Neural cell (in vitro differentiated cells): ENCODE data around the gene TEKT2. TPM values are rescaled to one million over a fixed set of nuclear protein-coding genes. Genes with fewer than 3 reads are reported as not detected.

Experiments
- H2AFZ ChIP-seq: fragments of 200-600, 300-800 bp; sonication (generic), shearing (Covaris generic); 2 replicates; pipeline ENCODE4 v1.6.0; 2014; ENCODE audit warnings: low read depth, mild to moderate bottlenecking, antibody characterized with exemption, low read length, moderate library complexity
- H3F3A ChIP-seq: fragments of 200-600 bp; shearing (Covaris generic); 2 replicates; pipeline ENCODE4 v1.6.1; 2016; ENCODE audit warnings: mild to moderate bottlenecking, moderate library complexity, mixed read lengths, antibody characterized with exemption, low read length; ENCODE audit not compliant: insufficient read depth, poor library complexity, severe bottlenecking
- H3K27ac ChIP-seq: fragments of 200-600, 300-800 bp; sonication (generic), shearing (Covaris generic); 2 replicates; pipeline ENCODE4 v1.5.1; 2014; ENCODE audit warnings: mild to moderate bottlenecking, low read length, moderate library complexity
- H3K27me3 ChIP-seq: fragments of 300-800, 200-600 bp; sonication (generic), shearing (Covaris generic); 2 replicates; pipeline ENCODE4 v1.6.0; 2014; ENCODE audit warnings: mild to moderate bottlenecking, low read depth, low read length, moderate library complexity; ENCODE audit not compliant: insufficient read depth
- H3K36me3 ChIP-seq: fragments of 300-800, 200-600 bp; sonication (generic), shearing (Covaris generic); 2 replicates; pipeline ENCODE4 v1.5.1; 2014; ENCODE audit warnings: mild to moderate bottlenecking, antibody characterized with exemption, low read length, moderate library complexity; ENCODE audit not compliant: insufficient read depth
- H3K4me2 ChIP-seq: fragments of 300-800, 200-600 bp; sonication (generic), shearing (Covaris generic); 2 replicates; pipeline ENCODE4 v1.6.0; 2014; ENCODE audit warnings: mild to moderate bottlenecking, low read length
- H3K4me3 ChIP-seq: fragments of 300-800, 200-600 bp; sonication (generic), shearing (Covaris generic); 2 replicates; pipeline ENCODE4 v1.5.1; 2014; ENCODE audit warnings: mild to moderate bottlenecking, low read length, moderate library complexity
- H3K79me2 ChIP-seq: fragments of 200-600 bp; shearing (Covaris generic); replicated peaks from 2 replicates; pipeline ENCODE4 v1.6.0; 2014; ENCODE audit warnings: mild to moderate bottlenecking, low read length, moderate library complexity; ENCODE audit not compliant: insufficient read depth
- H3K9ac ChIP-seq: fragments of 300-800, 200-600 bp; sonication (generic), shearing (Covaris generic); 2 replicates; pipeline ENCODE4 v1.6.1; 2016; ENCODE audit warnings: mild to moderate bottlenecking, low read length, mixed read lengths
- H3K9me2 ChIP-seq: fragments of 200-600 bp; shearing (Covaris generic); 2 replicates; pipeline ENCODE4 v1.6.1; 2016; ENCODE audit warnings: mild to moderate bottlenecking, low read length, mixed read lengths; ENCODE audit not compliant: insufficient read depth
- H3K9me3 ChIP-seq: fragments of 200-600, 300-800 bp; sonication (generic), shearing (Covaris generic); 2 replicates; pipeline ENCODE4 v1.6.1; 2016; ENCODE audit warnings: mild to moderate bottlenecking, mixed run types, low read length, moderate library complexity, mixed read lengths
- H4K20me1 ChIP-seq: fragments of 200-600 bp; shearing (Covaris generic); 2 replicates; pipeline ENCODE4 v1.6.1; 2016; ENCODE audit warnings: mild to moderate bottlenecking, mixed run types; ENCODE audit not compliant: insufficient read depth
- CTCF ChIP-seq: fragments of 450-650 bp; IDR thresholded peaks from 2 replicates; pipeline ENCODE4 v1.5.1; 2014; ENCODE audit warnings: antibody characterized with exemption, mild to moderate bottlenecking, moderate library complexity; ENCODE audit not compliant: poor library complexity, severe bottlenecking
- EP300 ChIP-seq: fragments of 450-650 bp; conservative IDR thresholded peaks from 2 replicates; pipeline ENCODE4 v1.6.1; 2014; ENCODE audit warnings: antibody characterized with exemption, mild to moderate bottlenecking, moderate library complexity; ENCODE audit not compliant: poor library complexity, severe bottlenecking
- EZH2 ChIP-seq: fragments of 200-600, 300-800 bp; shearing (Covaris generic), sonication (generic); IDR thresholded peaks from 2 replicates; pipeline ENCODE4 v1.6.1; 2014; ENCODE audit warnings: antibody characterized with exemption, low read length, borderline replicate concordance, mild to moderate bottlenecking; ENCODE audit not compliant: insufficient read depth, poor library complexity, severe bottlenecking
- MXI1 ChIP-seq: fragments of 450-650 bp; conservative IDR thresholded peaks from 2 replicates; pipeline ENCODE4 v1.6.1; 2014; ENCODE audit warnings: antibody characterized with exemption, mild to moderate bottlenecking; ENCODE audit not compliant: poor library complexity, severe bottlenecking
- POLR2AphosphoS5 ChIP-seq: IDR thresholded peaks from 2 replicates; pipeline ENCODE4 v1.6.1; 2012
- RAD21 ChIP-seq: fragments of 450-650 bp; conservative IDR thresholded peaks from 2 replicates; pipeline ENCODE4 v1.6.1; 2014; ENCODE audit warnings: antibody characterized with exemption, mild to moderate bottlenecking, moderate library complexity
- REST ChIP-seq: IDR thresholded peaks from 2 replicates; pipeline ENCODE4 v1.6.1; 2012; ENCODE audit warnings: borderline replicate concordance
- SMC3 ChIP-seq: fragments of 450-650 bp; conservative IDR thresholded peaks from 2 replicates; pipeline ENCODE4 v1.6.1; 2014; ENCODE audit warnings: antibody characterized with exemption, mild to moderate bottlenecking, moderate library complexity; ENCODE audit not compliant: poor library complexity
- TAF1 ChIP-seq: IDR thresholded peaks from 2 replicates; pipeline ENCODE4 v1.6.1; 2012; ENCODE audit warnings: low read depth
- polyA plus RNA-seq: library from polyadenylated mRNA; depleted of rRNA; stranded (reverse); fragments of >200 nt; gene quantifications from 2 replicates; pipeline ENCODE4 v1.2.3, GENCODE V29; 2014

TEKT2 gene
- polyA plus RNA-seq, 1 donor from 2014 or later: 32.1 TPM

GRCh38 chr1:36092166-36092797 is 8.4 kb downstream of the TEKT2 start:
- Histone ChIP-seq H3F3A (no peaks in the 10 kb centered on the region), H3K4me2 (no peak overlapping the region), H3K36me3 (no peaks in the 10 kb centered on the region), H3K27ac (no peak overlapping the region), H3K27me3 (no peaks in the 10 kb centered on the region), H3K9ac (no peak overlapping the region), H3K9me3 (no peaks in the 10 kb centered on the region), H3K9me2 (no peaks in the 10 kb centered on the region), H2AFZ (no peak overlapping the region), H4K20me1 (no peaks in the 10 kb centered on the region), H3K79me2 (peaks cover 16% of the 10 kb centered on the region), H3K4me3 (no peak overlapping the region)
- TF ChIP-seq POLR2AphosphoS5 (no peak), CTCF (no peak), TAF1 (no peak), SMC3 (no peak), MXI1 (no peak), EP300 (no peak), REST (no peak), RAD21 (no peak), EZH2 (no peak)

- Histone ChIP-seq H3K9me2 (no peaks in the 10 kb centered on the region), H3K79me2 (peaks cover 16% of the 10 kb centered on the region), H3K9me3 (no peaks in the 10 kb centered on the region), H3K36me3 (no peaks in the 10 kb centered on the region), H3F3A (no peaks in the 10 kb centered on the region), H3K4me3 (no peak overlapping the region), H4K20me1 (no peaks in the 10 kb centered on the region), H2AFZ (no peak overlapping the region), H3K27me3 (no peaks in the 10 kb centered on the region), H3K9ac (no peak overlapping the region), H3K27ac (no peak overlapping the region), H3K4me2 (no peak overlapping the region)
- TF ChIP-seq REST (no peak), SMC3 (no peak), EP300 (no peak)
Observed at GRCh38 chr1:36092798-36093185, 8.9 kb downstream of the TEKT2 start.
